GM12875 (cell line): ENCODE measurements around the gene GALT.
A peak's percentile ranks its signal among the peaks of the same experiment; 100 is the strongest.

Experiments
- H3K4me3 ChIP-seq: one replicate; pipeline ENCODE4 v1.5.1; 2011; ENCODE audit warnings: low read depth, low read length, control low read depth
- CTCF ChIP-seq: IDR thresholded peaks from 2 replicates; pipeline ENCODE4 v1.5.1; 2011; ENCODE audit warnings: low read depth, mild to moderate bottlenecking, control low read depth, inconsistent platforms, low read length, moderate library complexity, borderline replicate concordance; ENCODE audit not compliant: insufficient read depth

Gene GALT

GRCh38 chr9:34646211-34647083 lies at the start of gene GALT:
Gene GALT (plus strand): TSS chr9:34646675. CDS start chr9:34646705, 30 bp downstream.
- peak; percentile 52 for TF ChIP-seq CTCF
- peak within 1 kb of the TSS; percentile 99 for H3K4me3 ChIP-seq

- no peak overlapping the region for H3K4me3 ChIP-seq
- TF ChIP-seq CTCF, result no peak
These were observed 46.9 kb upstream of the GALT start for GRCh38 chr9:34599546-34599945.

- TF ChIP-seq CTCF, result no peak
- H3K4me3 ChIP-seq, result no peak overlapping the region
These were observed 45.6 kb upstream of the GALT start for GRCh38 chr9:34600908-34601307.

GRCh38 chr9:34601937-34602573 lies 44.4 kb upstream of the GALT start:
- no peak for TF ChIP-seq CTCF
- no peak overlapping the region for H3K4me3 ChIP-seq

- peak; percentile 84 for TF ChIP-seq CTCF
- no peak overlapping the region for H3K4me3 ChIP-seq
These were observed 42.8 kb upstream of the GALT start for GRCh38 chr9:34603610-34604231.

- TF ChIP-seq CTCF, result no peak
- H3K4me3 ChIP-seq, result no peak overlapping the region
These were observed 40.3 kb upstream of the GALT start for GRCh38 chr9:34606190-34606589.

GRCh38 chr9:34606905-34607304 lies 39.6 kb upstream of the GALT start:
- TF ChIP-seq CTCF, result no peak
- H3K4me3 ChIP-seq, result no peak overlapping the region
